Breast epithelium (tissue), 4 donors: ENCODE measurements around the gene SERPINA5. TPM values are rescaled to one million over a fixed set of nuclear protein-coding genes. Genes with fewer than 3 reads are reported as not detected.
A peak's percentile ranks its signal among the peaks of the same experiment; 100 is the strongest.

Experiments used
- DNase-seq, 2 donors: peaks; one replicate each; pipeline ENCODE4 v3.0.0-alpha.2; 2019; ENCODE audit warnings: low spot score in 2 of 2
- H3K27ac ChIP-seq, 2 donors: fragments of 200-600 bp; sonication (generic) in 1 of 2; one replicate each; pipeline ENCODE4 v1.5.1; 2016 to 2019; ENCODE audit warnings: mild to moderate bottlenecking in 1 of 2
- H3K27me3 ChIP-seq, 2 donors: fragments of 200-600 bp; sonication (generic) in 1 of 2; one replicate each; pipeline versions ENCODE4 v1.5.1 to v1.6.0; 2017 to 2019; ENCODE audit warnings: control low read depth in 1 of 2, mild to moderate bottlenecking in 1 of 2
- H3K36me3 ChIP-seq: fragments of 200-600 bp; one replicate; pipeline ENCODE4 v1.5.1; 2019
- H3K4me1 ChIP-seq, 2 donors: fragments of 200-600 bp; sonication (generic); one replicate each; pipeline ENCODE4 v1.5.1; 2016 to 2019; ENCODE audit warnings: control low read depth in 1 of 2
- H3K4me3 ChIP-seq, 3 donors: fragments of 200-600 bp; sonication (generic); 1 replicate in 2 of 3; 2 replicates in 1 of 3; pipeline ENCODE4 v1.5.1; 2016 to 2019; ENCODE audit warnings: mild to moderate bottlenecking in 3 of 3, moderate library complexity in 2 of 3
- H3K9me3 ChIP-seq, 2 donors: fragments of 200-600 bp; sonication (generic) in 1 of 2; one replicate each; pipeline ENCODE4 v1.5.1; 2016 to 2019; ENCODE audit warnings: control low read depth in 1 of 2
- POLR2A ChIP-seq: fragments of 450-650 bp; IDR thresholded peaks from one replicate; pipeline ENCODE4 v1.6.1; 2016; ENCODE audit warnings: antibody characterized with exemption, mild to moderate bottlenecking, moderate library complexity
- POLR2AphosphoS5 ChIP-seq, 3 donors: sonication (generic); formaldehyde crosslinking; IDR thresholded peaks; one replicate each; pipeline ENCODE4 v1.6.1; 2017; ENCODE audit warnings: antibody characterized with exemption in 3 of 3
- intact Hi-C: fragments of 100-400 bp; cut with DNase I; formaldehyde crosslinking; loops from one replicate; pipeline ENCODE4 v1.15.1; 2023; ENCODE audit warnings: low total_unique reads
- total RNA-seq, 3 donors: library from RNA; depleted of rRNA; stranded (reverse); fragments of >200 nt; gene quantifications; one replicate each; pipeline ENCODE4 v1.1.0, GENCODE V29; 2016
- TF ChIP-seq, protein P1 (sequence below), 3 donors: fragments of 450-650 bp; IDR thresholded peaks; one replicate each; pipeline ENCODE4 v1.5.1; 2016 to 2017; ENCODE audit warnings: antibody characterized with exemption in 3 of 3, mild to moderate bottlenecking in 3 of 3, moderate library complexity in 3 of 3

The SERPINA5 gene
- total RNA-seq, 3 donors from 2014 or later, result 4.3 to 32.9 (median 20.6) TPM

DNA sequence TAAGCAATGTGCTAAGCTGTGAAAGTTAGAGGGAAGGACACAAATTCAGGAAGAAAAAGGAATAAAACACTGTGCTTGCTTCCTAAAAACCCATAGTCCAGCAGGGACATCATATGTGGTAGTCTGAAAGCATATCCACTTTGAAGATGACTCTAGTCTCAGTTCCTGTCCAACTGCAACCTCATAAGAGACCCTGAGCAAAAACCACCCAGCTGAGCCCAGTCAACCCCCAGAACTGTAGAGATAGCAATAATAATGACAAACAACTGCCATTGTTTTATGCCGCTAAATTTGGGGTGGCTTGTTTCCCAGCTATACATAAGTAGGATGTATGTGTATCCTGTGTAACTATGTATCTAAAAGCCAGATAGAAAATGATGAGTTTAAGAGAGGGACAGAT is 23.9 kb upstream of the SERPINA5 start:
- Histone ChIP-seq H3K4me3 (no peak overlapping the region), H3K27me3 (no peaks in the 10 kb centered on the region), H3K4me1 (no peaks in the 10 kb centered on the region), H3K36me3 (no peaks in the 10 kb centered on the region), H3K27ac (no peak overlapping the region), H3K9me3 (peaks cover 0 to 3% of the 10 kb centered on the region in 2 donors)
- intact Hi-C loops, result no loop called here
- TF ChIP-seq POLR2A (no peak), POLR2AphosphoS5 (IDR thresholded peaks at IDR 0.05) (no peak)
- TF ChIP-seq, protein P1, sequence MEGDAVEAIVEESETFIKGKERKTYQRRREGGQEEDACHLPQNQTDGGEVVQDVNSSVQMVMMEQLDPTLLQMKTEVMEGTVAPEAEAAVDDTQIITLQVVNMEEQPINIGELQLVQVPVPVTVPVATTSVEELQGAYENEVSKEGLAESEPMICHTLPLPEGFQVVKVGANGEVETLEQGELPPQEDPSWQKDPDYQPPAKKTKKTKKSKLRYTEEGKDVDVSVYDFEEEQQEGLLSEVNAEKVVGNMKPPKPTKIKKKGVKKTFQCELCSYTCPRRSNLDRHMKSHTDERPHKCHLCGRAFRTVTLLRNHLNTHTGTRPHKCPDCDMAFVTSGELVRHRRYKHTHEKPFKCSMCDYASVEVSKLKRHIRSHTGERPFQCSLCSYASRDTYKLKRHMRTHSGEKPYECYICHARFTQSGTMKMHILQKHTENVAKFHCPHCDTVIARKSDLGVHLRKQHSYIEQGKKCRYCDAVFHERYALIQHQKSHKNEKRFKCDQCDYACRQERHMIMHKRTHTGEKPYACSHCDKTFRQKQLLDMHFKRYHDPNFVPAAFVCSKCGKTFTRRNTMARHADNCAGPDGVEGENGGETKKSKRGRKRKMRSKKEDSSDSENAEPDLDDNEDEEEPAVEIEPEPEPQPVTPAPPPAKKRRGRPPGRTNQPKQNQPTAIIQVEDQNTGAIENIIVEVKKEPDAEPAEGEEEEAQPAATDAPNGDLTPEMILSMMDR (IDR thresholded peaks at IDR 0.05), result no peak
- no peak for DNase-seq

DNA sequence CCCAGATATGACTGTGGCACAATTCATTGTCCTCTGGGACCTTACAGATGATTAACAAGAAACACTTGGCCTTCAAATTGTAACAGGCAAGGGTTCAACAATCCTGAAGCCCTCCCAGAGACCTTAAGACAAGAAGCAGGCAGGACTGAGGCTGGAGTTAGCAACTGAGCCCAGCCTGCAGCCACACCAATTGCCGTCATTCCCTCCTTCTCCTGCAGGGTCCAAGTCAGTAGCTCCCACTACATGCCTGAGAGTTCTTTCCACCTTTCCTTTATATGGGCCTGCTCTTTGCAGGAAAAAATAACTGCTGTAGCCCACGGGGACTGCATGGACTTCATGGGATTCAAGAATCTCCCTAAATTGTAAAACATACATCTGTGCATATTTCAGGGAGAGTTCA is 22.4 kb upstream of the SERPINA5 start:
- intact Hi-C loops, result no loop called here
- Histone ChIP-seq H3K27ac (no peak overlapping the region), H3K4me1 (no peaks in the 10 kb centered on the region), H3K9me3 (peaks cover 0 to 3% of the 10 kb centered on the region in 2 donors), H3K27me3 (no peaks in the 10 kb centered on the region), H3K4me3 (no peak overlapping the region), H3K36me3 (no peaks in the 10 kb centered on the region)
- DNase-seq, result no peak
- TF ChIP-seq POLR2A (no peak), POLR2AphosphoS5 (IDR thresholded peaks at IDR 0.05) (no peak)
- TF ChIP-seq, protein P1 (IDR thresholded peaks at IDR 0.05), result no peak

DNA sequence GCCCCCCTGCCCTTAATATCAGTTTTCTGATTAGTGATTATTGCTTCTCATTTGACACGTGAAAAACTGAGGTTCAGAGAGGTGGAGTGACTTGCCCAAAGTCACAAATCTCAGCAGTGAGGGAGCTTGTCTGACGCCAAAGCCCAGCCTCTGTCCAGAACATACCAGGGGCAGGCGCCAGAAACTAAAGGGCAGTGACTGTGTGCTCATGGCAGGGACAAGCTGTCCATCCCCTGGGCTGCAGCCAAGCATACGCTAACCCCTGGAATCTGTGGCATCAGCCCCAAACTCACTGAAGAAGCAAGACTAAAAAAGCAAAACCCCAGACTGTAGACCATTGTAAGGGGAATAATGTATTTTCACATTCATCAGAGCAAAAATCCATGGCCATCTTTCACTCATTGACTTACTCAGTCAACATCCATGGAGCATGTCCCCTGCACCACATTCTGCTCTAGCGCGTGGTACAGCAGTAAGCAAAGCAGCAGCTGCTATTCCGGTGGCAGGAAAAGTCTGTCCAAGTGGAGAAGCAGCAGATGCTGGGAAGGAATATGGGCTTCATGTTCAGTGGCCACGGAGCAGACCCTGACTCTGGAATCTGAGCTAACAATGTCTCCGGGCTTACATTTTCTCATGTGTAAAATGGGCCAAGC is 21.5 kb upstream of the SERPINA5 start:
- Histone ChIP-seq H3K9me3 (no peaks in the 10 kb centered on the region), H3K36me3 (no peaks in the 10 kb centered on the region), H3K4me1 (no peaks in the 10 kb centered on the region), H3K27me3 (no peaks in the 10 kb centered on the region), H3K4me3 (no peak overlapping the region), H3K27ac (no peak overlapping the region)
- intact Hi-C loops, result no loop called here
- no peak for DNase-seq
- TF ChIP-seq, protein P1 (IDR thresholded peaks at IDR 0.05), result no peak
- TF ChIP-seq POLR2A (no peak), POLR2AphosphoS5 (IDR thresholded peaks at IDR 0.05) (no peak)

DNA sequence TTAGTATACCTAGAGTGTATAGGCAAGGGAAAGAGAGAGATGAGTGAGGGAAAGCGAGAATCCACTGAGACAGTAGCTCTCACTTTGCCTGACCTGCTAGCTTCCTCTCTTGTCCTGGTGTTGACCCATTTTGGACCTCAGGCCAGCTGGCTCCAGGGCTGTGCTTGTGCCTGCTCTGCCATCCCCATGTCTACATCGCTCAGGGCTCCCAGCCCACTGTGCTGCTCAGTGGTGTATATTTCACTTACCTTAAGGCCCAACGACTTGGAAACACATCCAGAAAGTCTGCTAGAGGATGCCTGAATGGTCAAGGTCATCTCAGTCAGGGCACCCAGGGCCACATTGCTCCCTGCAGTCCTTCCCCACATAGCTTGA is 20.9 kb upstream of the SERPINA5 start:
- intact Hi-C loops, result no loop called here
- no peaks in the 10 kb centered on the region for H3K27me3 ChIP-seq
- no peak overlapping the region for H3K27ac ChIP-seq
- H3K36me3 ChIP-seq, result no peaks in the 10 kb centered on the region
- peak in 1 of 2 donors; percentile 20 for DNase-seq
- H3K4me3 ChIP-seq, result no peak overlapping the region
- TF ChIP-seq, protein P1 (IDR thresholded peaks at IDR 0.05), result no peak
- TF ChIP-seq POLR2A (no peak), POLR2AphosphoS5 (IDR thresholded peaks at IDR 0.05) (no peak)
- H3K9me3 ChIP-seq, result no peaks in the 10 kb centered on the region
- no peaks in the 10 kb centered on the region for H3K4me1 ChIP-seq

DNA sequence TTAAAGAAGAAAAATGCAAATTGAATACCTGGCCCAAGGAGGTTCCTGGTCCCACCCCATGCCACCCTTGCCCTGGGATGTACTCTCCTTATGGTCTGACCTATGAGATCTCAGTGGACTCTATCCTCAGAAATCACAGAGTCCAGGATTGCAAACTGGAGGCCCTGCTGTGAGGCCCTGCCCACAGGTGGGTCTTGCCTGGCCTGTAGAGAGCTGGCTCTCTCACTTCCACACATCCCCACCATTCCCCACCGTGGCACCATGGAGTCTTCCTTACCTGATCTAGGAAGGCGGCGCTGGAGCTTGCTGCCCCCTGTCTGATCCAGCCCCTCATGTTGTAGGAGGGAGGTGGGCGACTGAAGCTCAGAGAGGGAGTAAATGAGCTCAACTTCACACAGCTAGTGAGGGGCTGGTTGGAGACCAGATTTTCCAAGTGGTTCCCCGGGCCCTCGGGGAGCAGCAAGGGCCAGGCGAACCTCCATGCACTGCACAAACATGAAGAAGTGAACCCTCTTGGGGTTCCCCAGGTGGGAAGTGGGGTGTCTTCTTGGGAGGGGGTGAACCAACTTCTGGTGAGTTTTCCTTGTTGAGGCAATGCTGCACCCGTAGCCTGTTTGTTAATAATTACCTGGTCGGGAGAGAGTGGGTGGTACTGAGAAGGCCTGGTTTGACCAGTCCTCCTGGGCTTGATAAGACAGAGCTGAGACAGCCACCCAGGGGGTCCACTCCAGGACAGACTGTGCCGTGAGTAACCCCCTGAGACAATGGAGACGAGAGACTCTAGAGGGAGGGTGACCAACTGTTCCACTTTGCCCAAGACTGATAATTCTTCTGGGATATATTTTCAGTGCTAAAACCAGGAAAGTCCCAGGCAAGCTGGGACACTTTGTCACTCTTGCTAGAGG is 20.2 kb upstream of the SERPINA5 start, which contains the start of gene SERPINA4:
SERPINA4 (plus strand) TSS at position 692 of the 905 bp plus-strand sequence. CDS start 2,041 bp downstream, outside the sequence.
- no peak for TF ChIP-seq POLR2AphosphoS5 (IDR thresholded peaks at IDR 0.05)
- TF ChIP-seq POLR2A, result no peak
- TF ChIP-seq, protein P1 (IDR thresholded peaks at IDR 0.05), result no peak
- no peak within 1 kb of the TSS for H3K4me3 ChIP-seq
- no peak for DNase-seq
- H3K27ac ChIP-seq, result no peak within 1 kb of the TSS
- no peaks in the 10 kb centered on the region for H3K4me1 ChIP-seq
- intact Hi-C loops, result no loop called here
- no peaks in the 10 kb centered on the region for H3K27me3 ChIP-seq
- H3K9me3 ChIP-seq, result no peaks in the 10 kb centered on the region
- H3K36me3 ChIP-seq, result no peaks in the 10 kb centered on the region
